Keratinocyte (primary cell): ENCODE results near the gene TMEM52B. TPM values are rescaled to one million over a fixed set of nuclear protein-coding genes. Genes with fewer than 3 reads are reported as not detected.

ENCODE experiments used
- DNase-seq: peaks from one replicate; pipeline ENCODE4 v3.0.0-alpha.2; 2011; ENCODE audit warnings: low read depth, missing footprints, low spot score
- FAIRE-seq: peaks from 2 replicates; lab custom pipeline; 2011; peaks lifted over from hg19 to GRCh38; lab: Jason Lieb, UNC
- H2AFZ ChIP-seq: 2 replicates; pipeline ENCODE4 v1.6.0; 2012; ENCODE audit warnings: low read length, control low read depth, inconsistent platforms; ENCODE audit not compliant: control insufficient read depth
- H3K27ac ChIP-seq: 2 replicates; pipeline ENCODE4 v1.5.1; 2011; ENCODE audit warnings: low read length; ENCODE audit not compliant: control insufficient read depth, insufficient read depth
- H3K27me3 ChIP-seq: 3 replicates; pipeline ENCODE4 v1.6.0; 2011; ENCODE audit warnings: low read length; ENCODE audit not compliant: control insufficient read depth, insufficient read depth; ENCODE audit errors: extremely low read depth
- H3K36me3 ChIP-seq, 2 experiments: 2 replicates in 1 of 2; 3 replicates in 1 of 2; pipeline ENCODE4 v1.5.1; 2011; ENCODE audit warnings: low read length in 2 of 2, mild to moderate bottlenecking in 1 of 2; ENCODE audit not compliant: control insufficient read depth in 2 of 2, insufficient read depth in 2 of 2; ENCODE audit errors: extremely low read depth in 1 of 2
- H3K4me1 ChIP-seq: 3 replicates; pipeline ENCODE4 v1.5.1; 2011; ENCODE audit warnings: low read length; ENCODE audit not compliant: control insufficient read depth, insufficient read depth; ENCODE audit errors: extremely low read depth
- H3K4me2 ChIP-seq: 3 replicates; pipeline ENCODE4 v1.6.0; 2011; ENCODE audit warnings: low read depth, low read length; ENCODE audit not compliant: control insufficient read depth, insufficient read depth; ENCODE audit errors: extremely low read depth
- H3K4me3 ChIP-seq, 3 experiments: fragments of 200-600 bp in 1 of 3; sonication (generic) in 1 of 3; 2 replicates in 2 of 3; 3 replicates in 1 of 3; pipeline ENCODE4 v1.5.1; 2011 to 2016; ENCODE audit warnings: low read length in 3 of 3, mild to moderate bottlenecking in 3 of 3, control low read depth in 2 of 3, inconsistent platforms in 1 of 3, low read depth in 1 of 3, mixed read lengths in 1 of 3, mixed run types in 1 of 3, moderate library complexity in 1 of 3; ENCODE audit not compliant: control insufficient read depth in 2 of 3, insufficient read depth in 2 of 3; ENCODE audit errors: extremely low read depth in 1 of 3
- H3K79me2 ChIP-seq: 2 replicates; pipeline ENCODE4 v1.6.0; 2012; ENCODE audit warnings: low read length; ENCODE audit not compliant: control insufficient read depth, insufficient read depth
- H3K9ac ChIP-seq: 3 replicates; pipeline ENCODE4 v1.6.0; 2011; ENCODE audit warnings: low read length; ENCODE audit not compliant: control insufficient read depth, insufficient read depth; ENCODE audit errors: extremely low read depth
- H3K9me1 ChIP-seq: 3 replicates; pipeline ENCODE4 v1.6.0; 2011; ENCODE audit warnings: low read length; ENCODE audit not compliant: control insufficient read depth, insufficient read depth; ENCODE audit errors: extremely low read depth
- H3K9me3 ChIP-seq: 2 replicates; pipeline ENCODE4 v1.5.1; 2012; ENCODE audit warnings: low read depth, low read length; ENCODE audit not compliant: control insufficient read depth
- H4K20me1 ChIP-seq: 3 replicates; pipeline ENCODE4 v1.6.0; 2011; ENCODE audit warnings: low read length; ENCODE audit not compliant: control insufficient read depth, insufficient read depth; ENCODE audit errors: extremely low read depth
- CTCF ChIP-seq, 3 experiments: IDR thresholded peaks in 1 of 3; conservative IDR thresholded peaks in 1 of 3; optimal IDR thresholded peaks in 1 of 3; 2 replicates in 2 of 3; 3 replicates in 1 of 3; pipeline versions ENCODE3 to v1.5.1; 2011; ENCODE audit warnings: low read length in 3 of 3, mild to moderate bottlenecking in 3 of 3, moderate library complexity in 2 of 3, control low read depth in 1 of 3, inconsistent platforms in 1 of 3; ENCODE audit not compliant: insufficient read depth in 2 of 3; ENCODE audit errors: extremely low read depth in 1 of 3
- EZH2 ChIP-seq: IDR thresholded peaks from one replicate; pipeline ENCODE4 v1.6.1; 2012; ENCODE audit warnings: inconsistent platforms, mild to moderate bottlenecking, low read length, moderate library complexity
- dilution Hi-C: fragments of 300-500 bp; cut with MboI; formaldehyde crosslinking; loops from one replicate; pipeline ENCODE4 v1.7.0; 2020; ENCODE audit warnings: low sequenced_read_pairs; ENCODE audit not compliant: extremely low pct_ligation_motif_present
- polyA plus RNA-seq, 5 experiments: library from polyadenylated mRNA; depleted of rRNA in 3 of 5; stranded (reverse) in 3 of 5; stranded (forward) in 1 of 5; unstranded in 1 of 5; fragments of >200 nt; gene quantifications; 1 replicate in 1 of 5; 2 replicates in 3 of 5; 3 replicates in 1 of 5; pipeline versions ENCODE4 v1.2.1 to v1.2.3, GENCODE V29; 2011 to 2012; ENCODE audit warnings: missing spikeins in 2 of 5, low read depth in 1 of 5, low replicate concordance in 1 of 5

Gene TMEM52B
- polyA plus RNA-seq, 1 donor (not counting 4 experiments of a cell fraction or from before 2014, with no cell fraction given): not detected

- no peak overlapping the region for H3K9ac ChIP-seq
- no peaks in the 10 kb centered on the region for H3K27me3 ChIP-seq
- H3K9me3 ChIP-seq: no peaks in the 10 kb centered on the region
- no peak overlapping the region for H3K27ac ChIP-seq
- DNase-seq (no peak), FAIRE-seq (no peak)
- H2AFZ ChIP-seq: no peak overlapping the region
- H4K20me1 ChIP-seq: no peaks in the 10 kb centered on the region
- dilution Hi-C loops: no loop called here
- no peaks in the 10 kb centered on the region for H3K36me3 ChIP-seq
- peaks cover 3% of the 10 kb centered on the region for H3K4me1 ChIP-seq
- no peaks in the 10 kb centered on the region for H3K9me1 ChIP-seq
- TF ChIP-seq EZH2 (no peak), CTCF (optimal IDR thresholded peaks at IDR 0.05 in 1 of 3, IDR thresholded peaks at IDR 0.05 in 1 of 3, conservative IDR thresholded peaks at IDR 0.05 in 1 of 3; ENCODE audit: extremely low read depth in 1 of 3, insufficient read depth in 2 of 3, low read length in 3 of 3) (no peak)
- H3K4me2 ChIP-seq: no peak overlapping the region
- no peak overlapping the region for H3K4me3 ChIP-seq
- H3K79me2 ChIP-seq: no peaks in the 10 kb centered on the region
Observed at GRCh38 chr12:10135126-10135525, 43.7 kb upstream of the TMEM52B start.

DNA sequence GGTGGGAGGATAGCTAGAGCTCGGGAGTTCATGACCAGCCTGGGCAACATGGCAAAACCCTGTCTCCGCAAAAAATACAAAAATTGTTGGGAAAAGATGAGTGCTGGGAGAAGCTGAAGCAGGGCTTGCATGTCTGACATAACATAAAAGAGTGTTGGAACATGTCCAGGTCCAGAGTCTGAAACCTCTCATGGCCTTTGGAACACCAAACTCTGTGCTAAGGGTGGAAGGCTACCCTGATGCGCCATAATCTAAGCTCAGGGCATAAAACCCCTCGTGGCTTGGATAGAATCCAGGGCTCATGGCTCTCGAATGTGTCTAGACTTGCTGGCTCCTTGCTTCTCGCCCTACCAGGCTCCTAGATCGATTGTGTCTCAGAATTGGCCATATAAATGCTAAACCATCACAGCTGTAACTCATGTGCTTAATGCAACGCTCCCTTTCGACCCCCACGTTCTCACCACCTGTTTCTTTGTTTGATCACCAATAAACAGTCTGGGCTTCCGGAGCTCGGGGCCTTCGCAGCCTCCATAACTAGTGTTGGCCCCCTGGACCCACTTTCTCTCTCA lies 42.1 kb upstream of the TMEM52B start:
- Histone ChIP-seq H3K27ac (no peak overlapping the region), H3K27me3 (no peaks in the 10 kb centered on the region), H3K36me3 (no peaks in the 10 kb centered on the region), H3K9me1 (no peaks in the 10 kb centered on the region), H3K79me2 (no peaks in the 10 kb centered on the region), H2AFZ (no peak overlapping the region), H3K9me3 (no peaks in the 10 kb centered on the region), H3K4me2 (no peak overlapping the region), H4K20me1 (no peaks in the 10 kb centered on the region), H3K4me1 (no peaks in the 10 kb centered on the region), H3K4me3 (no peak overlapping the region), H3K9ac (no peak overlapping the region)
- DNase-seq (no peak), FAIRE-seq (no peak)
- dilution Hi-C loops: no loop called here
- no peak for TF ChIP-seq EZH2
- no peak for TF ChIP-seq CTCF (optimal IDR thresholded peaks at IDR 0.05 in 1 of 3, IDR thresholded peaks at IDR 0.05 in 1 of 3, conservative IDR thresholded peaks at IDR 0.05 in 1 of 3; ENCODE audit: extremely low read depth in 1 of 3, insufficient read depth in 2 of 3, low read length in 3 of 3)
